Activated gamma-delta T cell treated with Interleukin-2 at 50 U/mL for 16 hours (primary cell): ENCODE data around the gene MTMR6.
A peak's percentile ranks its signal among the peaks of the same experiment; 100 is the strongest.
"Not testable (repeated sequence)": the region's sequence is repeated elsewhere in the genome, so short reads cannot be mapped to it uniquely, and the experiment has no call there.

ENCODE experiments used
- DNase-seq: peaks from one replicate; pipeline ENCODE4 v3.0.0-alpha.2; 2020

The MTMR6 gene

GRCh38 chr13:25286969-25287961 lies at the start of gene MTMR6:
Gene MTMR6, minus strand, starts transcription at chr13:25287488. Its CDS starts 241 bp downstream, at chr13:25287247.
- DNase-seq = peak; percentile 96

DNA sequence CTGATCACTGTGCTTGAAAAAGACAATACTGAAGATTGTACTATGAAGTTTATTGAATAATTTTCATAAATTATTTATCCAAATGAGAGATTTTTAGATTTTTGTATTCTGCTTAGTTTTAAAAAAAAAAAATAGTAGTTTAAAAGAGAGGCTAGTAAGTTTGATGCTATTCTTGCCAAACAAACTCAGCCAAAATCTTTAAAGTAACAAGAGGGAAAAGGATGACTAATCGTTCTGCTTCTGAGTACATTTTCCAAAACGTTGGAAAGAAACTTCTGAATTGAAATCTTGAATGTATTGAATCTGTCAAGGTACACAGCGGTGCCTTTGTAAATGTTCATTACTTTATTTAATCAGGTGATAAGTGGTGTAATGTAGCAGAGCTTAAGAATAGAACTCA lies 48.6 kb upstream of the MTMR6 start:
- DNase-seq = no peak

- DNase-seq = no peak
These were observed 43.3 kb upstream of the MTMR6 start for GRCh38 chr13:25330541-25330940.

GRCh38 chr13:25329706-25330105 lies 42.4 kb upstream of the MTMR6 start:
- no peak for DNase-seq

GRCh38 chr13:25324100-25324499 lies 36.8 kb upstream of the MTMR6 start:
- no peak for DNase-seq

DNA sequence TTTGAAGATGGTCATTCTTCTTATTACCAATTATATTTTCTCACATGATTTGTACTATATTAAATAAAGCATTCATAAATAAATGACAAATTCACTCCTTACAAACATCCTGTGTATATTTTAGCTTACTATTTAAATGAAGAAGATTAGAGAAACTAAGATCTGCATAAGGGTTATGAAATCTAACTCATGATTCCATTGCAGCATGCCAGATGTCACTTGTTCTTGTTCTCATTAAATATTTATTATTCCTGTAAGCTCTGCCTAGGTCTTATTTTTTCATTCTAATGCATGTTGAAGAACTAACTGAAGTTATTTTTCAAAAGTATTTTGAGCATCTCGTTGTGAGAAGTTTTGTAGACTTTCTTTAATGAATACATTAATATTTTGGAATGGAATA lies 32.5 kb upstream of the MTMR6 start:
- no peak for DNase-seq

- not testable (repeated sequence) for DNase-seq
These were observed 31.7 kb upstream of the MTMR6 start for GRCh38 chr13:25318946-25319345.

DNA sequence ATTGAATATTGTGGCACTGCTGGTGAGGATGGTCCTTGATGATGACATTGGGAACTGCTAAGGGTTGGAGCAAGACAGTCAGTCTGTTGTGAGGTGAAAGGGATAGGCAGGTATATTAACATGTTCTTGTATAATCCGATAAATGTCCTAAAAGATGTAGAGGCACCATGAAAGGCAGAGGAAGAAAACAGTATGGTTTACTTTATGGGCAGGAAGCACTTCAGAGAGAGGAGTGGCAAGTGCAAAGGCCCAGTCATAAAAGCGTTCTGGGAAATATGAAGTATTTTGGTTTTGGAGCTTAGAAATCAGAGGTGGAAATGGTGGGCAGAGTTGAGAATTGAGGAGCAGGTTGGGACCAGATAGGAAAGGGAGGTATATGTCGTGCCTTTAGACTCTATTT lies 23.6 kb upstream of the MTMR6 start:
- DNase-seq = no peak

DNA sequence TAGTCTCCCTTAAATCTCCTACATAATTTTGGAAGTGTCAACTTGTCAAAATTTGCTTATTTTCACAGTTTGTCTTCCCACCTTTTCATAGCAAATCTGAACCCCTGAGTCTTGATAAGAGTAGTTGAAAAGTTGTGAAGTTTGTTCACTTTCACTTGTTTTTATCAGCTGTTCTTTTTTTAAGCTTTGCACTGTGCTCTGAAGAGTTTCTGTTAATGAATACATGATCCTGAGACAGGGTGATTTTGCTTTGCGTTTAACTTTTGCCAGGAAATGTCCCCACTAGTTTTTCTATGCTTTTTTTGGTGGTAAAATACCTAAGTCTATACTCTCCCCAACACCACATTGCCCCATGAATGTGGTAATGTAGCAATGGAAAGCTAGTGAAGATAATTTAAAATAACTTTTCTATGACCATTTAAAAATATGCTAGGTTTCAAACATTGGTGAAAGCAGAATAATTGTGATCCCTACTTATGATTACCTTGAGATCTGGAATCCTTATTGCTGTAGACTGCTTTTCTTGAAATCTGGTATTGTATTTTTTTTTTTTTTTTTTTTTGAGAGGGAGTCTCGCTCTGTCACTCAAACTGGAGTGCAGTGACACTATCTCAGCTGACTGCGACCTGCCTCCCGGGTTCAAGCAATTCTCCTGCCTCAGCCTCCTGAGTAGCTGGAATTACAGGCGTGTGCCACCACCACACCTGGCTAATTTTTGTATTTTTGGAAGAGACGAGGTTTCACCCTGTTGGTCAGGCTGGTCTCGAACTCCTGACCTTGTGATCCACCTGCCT lies 19.6 kb upstream of the MTMR6 start:
- DNase-seq = no peak

DNA sequence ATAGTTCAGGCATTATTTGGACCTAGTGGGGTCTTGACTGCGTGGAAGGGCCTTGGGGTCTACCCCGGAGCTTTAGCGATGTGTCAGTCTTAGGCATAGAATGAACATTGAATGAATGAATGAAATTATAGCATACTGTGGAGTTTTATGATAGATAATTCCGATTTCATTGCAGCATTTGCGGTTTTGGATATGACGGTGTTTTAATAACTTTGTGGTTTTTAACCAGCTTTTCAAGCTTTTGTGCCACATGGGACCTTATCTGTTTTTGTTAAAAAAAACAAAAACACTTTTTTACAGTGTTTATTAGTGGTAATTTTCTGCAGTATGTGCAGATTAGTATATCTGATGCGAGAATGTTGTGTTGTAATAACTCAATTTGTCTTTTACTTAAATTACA lies 14.8 kb upstream of the MTMR6 start:
- DNase-seq = no peak

DNA sequence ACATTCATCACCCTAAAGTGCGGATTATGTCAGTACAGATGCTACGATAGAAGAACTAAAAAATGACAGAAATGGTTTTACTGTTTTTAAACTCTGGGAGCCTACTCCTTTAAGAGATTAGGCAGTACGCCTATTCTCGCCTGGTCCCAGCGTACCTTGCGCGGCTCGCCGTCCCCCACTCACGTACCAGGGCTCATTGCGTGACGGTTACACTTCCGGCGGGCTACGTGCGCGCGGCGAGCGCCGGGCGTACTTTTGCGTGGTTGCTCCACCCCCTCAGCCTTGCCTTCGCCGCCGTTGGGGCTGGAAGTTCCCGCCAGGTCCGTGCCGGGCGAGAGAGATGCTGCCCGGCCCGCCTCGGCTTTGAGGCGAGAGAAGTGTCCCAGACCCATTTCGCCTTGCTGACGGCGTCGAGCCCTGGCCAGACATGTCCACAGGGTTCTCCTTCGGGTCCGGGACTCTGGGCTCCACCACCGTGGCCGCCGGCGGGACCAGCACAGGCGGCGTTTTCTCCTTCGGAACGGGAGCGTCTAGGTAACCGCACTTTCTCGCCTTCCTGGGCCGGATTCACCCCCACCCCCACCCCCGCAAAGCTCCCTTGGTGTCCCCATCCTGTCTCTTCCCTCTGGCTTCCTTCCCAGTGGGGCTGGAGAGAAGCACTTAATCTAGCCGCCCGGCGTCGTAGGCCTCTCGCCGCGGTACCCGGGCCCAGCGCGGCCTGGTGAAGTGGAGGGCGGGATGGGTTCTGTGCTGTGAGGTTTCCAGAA lies 14.2 kb upstream of the MTMR6 start, which contains the start of gene NUP58:
NUP58 (plus strand) TSS at position 279 of the 767 bp plus-strand sequence; CDS start at position 428, 149 bp downstream.
- DNase-seq = peak; percentile 90

GRCh38 chr13:25300861-25301346 lies 13.6 kb upstream of the MTMR6 start:
- DNase-seq = peak; percentile 15

DNA sequence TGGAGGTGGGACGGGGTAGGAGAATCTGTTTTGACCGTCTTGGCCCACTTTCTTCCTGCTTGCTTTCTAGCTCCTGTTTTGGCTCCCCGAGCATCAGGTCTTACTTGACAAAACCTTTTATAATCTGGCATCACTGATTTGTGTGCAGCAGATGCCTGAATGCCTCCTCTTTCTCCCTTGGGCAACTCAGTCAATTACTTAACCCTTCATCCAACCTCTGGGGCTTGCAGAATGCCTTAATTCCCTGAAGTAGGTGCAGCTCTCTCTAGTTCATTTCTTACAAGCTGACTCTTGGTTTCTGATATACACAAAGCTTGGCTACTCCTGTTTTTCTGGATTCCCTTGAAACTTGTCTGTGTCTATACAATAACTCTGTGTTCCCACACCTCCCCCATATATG lies 8.4 kb upstream of the MTMR6 start:
- DNase-seq = no peak

- no peak for DNase-seq
These were observed 7.9 kb upstream of the MTMR6 start for GRCh38 chr13:25295228-25295627.

DNA sequence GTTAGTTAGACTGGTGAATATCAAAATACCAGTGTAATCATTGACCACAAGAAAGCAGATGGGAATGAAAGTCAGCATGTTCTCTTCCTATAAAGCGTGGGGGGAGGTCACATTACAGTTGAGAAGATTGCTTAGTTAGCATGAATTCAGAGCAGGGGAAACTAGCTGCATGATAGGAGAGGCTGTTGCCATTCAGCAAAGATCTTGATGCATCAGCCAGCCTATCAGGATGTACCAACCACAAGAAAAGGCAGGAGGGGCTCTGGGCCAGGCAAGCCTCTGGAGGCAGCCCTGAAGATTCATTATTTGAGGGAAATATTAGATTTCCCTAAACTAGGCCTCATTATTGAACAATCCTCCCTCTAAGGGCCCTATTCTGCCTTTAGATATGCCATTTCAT lies 5.0 kb upstream of the MTMR6 start:
- DNase-seq = no peak

- no peak for DNase-seq
These were observed 4.4 kb upstream of the MTMR6 start for GRCh38 chr13:25291691-25292090.

- no peak for DNase-seq
These were observed 1.7 kb upstream of the MTMR6 start for GRCh38 chr13:25288966-25289365.

GRCh38 chr13:25286308-25286968 lies 850 bp downstream of the MTMR6 start:
- DNase-seq = peak; percentile 9

- DNase-seq = no peak
These were observed 5.4 kb downstream of the MTMR6 start for GRCh38 chr13:25281935-25282332.

- DNase-seq = no peak
These were observed 5.9 kb downstream of the MTMR6 start for GRCh38 chr13:25281193-25281934.

- DNase-seq = no peak
These were observed 6.9 kb downstream of the MTMR6 start for GRCh38 chr13:25280396-25280795.
